Head of caudate nucleus (tissue), 42 donors: ENCODE results near the gene GMPR2.
"Not testable (repeated sequence)": the region's sequence is repeated elsewhere in the genome, so short reads cannot be mapped to it uniquely, and the experiment has no call there.

ENCODE experiments used
- DNase-seq, 42 donors: peaks; one replicate each; pipeline versions ENCODE4 v3.0.0 to v3.0.0-alpha.2; 2020 to 2021; ENCODE audit warnings: mixed read lengths in 7 of 42
- intact Hi-C: fragments of 100-400 bp; cut with DNase I; formaldehyde crosslinking; loops from one replicate; pipeline ENCODE4 v1.15.0; 2022

Gene GMPR2

GRCh38 chr14:24197056-24197450 lies 35.7 kb upstream of the GMPR2 start:
- no peak for DNase-seq
- intact Hi-C loops: no loop called here

DNA sequence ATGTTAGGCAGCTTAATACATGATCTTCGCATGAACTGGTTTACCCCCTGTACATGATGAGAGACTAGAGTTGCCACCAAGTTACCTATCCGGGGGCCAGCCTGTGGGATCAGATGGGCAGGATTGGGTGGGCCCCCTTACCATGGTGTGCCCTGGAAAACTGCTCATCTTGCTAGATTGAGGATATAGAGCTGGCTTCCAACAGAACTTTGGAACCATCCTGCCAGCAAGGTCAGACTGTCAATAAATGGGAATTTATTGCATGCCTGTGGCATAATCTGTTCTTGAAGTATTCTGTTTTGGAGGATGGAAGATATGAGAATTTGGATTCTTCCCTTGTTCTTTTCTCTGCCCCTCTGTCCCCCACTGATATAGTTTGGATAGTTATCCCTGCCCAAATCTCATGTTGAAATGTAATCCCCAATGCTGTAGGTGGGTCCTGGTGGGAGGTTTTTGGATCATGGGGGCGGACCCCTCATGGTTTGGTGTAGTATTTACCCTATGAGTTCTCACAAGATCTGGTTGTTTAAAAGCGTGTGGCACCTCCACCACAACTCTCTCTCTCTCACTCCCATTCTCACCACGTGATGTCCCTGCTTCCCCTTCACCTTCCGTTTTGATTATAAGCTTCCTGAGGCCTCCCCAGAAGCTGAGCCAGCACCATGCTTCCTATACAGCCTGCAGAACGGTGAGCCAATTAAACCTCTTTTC lies 33.8 kb upstream of the GMPR2 start:
- intact Hi-C loops: no loop called here
- no peak for DNase-seq

DNA sequence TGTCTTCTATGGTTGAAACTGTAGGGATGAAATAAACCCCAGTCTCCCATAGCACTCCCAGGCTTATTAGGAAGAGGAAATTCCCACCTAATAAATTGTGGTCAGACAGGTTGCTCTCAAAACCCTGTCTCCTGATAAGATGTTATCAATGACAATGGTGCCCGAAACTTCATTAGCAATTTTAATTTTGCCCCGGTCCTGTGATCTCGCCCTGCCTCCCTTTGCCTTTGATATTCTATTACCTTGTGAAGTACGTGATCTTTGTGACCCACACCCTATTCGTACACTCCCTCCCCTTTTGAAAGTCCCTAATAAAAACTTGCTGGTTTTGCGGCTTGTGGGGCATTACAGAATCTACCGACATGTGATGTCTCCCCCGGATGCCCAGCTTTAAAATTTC lies 30.2 kb upstream of the GMPR2 start:
- intact Hi-C loops: not testable (repeated sequence)

DNA sequence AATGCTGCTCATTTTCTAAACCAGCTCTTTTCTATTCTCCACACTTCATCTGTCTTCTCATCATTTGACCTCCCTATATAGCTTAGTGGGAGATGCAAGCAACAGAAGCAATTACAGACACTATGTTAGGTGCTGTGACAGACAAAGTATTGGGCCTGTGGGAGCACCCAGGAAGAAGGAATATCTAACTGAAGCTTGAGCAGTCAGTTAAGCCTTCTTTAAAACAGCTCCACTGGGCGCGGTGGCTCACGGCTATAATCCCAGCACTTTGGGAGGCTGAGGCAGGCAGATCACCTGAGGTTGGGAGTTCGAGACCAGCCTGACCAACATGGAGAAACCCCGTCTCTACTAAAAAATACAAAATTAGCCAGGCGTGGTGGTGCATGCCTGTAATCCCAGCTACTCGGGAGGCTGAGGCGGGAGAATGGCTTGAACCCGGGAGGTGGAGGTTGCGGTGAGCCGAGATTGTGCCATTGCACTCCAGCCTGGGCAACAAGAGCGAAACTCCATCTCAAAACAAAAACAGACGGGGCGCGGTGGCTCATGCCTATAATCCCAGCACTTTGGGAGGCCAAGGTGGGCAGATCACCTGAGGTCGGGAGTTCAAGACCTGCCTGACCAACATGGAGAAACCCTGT lies 29.4 kb upstream of the GMPR2 start:
- peak in 2 of 42 donors; percentile 3 to 11 for DNase-seq
- intact Hi-C loops: not testable (repeated sequence)

More for the DNA sequence above, 30.2 kb upstream of the GMPR2 start:
- peak in 2 of 42 donors; percentile 0 to 2 for DNase-seq

DNA sequence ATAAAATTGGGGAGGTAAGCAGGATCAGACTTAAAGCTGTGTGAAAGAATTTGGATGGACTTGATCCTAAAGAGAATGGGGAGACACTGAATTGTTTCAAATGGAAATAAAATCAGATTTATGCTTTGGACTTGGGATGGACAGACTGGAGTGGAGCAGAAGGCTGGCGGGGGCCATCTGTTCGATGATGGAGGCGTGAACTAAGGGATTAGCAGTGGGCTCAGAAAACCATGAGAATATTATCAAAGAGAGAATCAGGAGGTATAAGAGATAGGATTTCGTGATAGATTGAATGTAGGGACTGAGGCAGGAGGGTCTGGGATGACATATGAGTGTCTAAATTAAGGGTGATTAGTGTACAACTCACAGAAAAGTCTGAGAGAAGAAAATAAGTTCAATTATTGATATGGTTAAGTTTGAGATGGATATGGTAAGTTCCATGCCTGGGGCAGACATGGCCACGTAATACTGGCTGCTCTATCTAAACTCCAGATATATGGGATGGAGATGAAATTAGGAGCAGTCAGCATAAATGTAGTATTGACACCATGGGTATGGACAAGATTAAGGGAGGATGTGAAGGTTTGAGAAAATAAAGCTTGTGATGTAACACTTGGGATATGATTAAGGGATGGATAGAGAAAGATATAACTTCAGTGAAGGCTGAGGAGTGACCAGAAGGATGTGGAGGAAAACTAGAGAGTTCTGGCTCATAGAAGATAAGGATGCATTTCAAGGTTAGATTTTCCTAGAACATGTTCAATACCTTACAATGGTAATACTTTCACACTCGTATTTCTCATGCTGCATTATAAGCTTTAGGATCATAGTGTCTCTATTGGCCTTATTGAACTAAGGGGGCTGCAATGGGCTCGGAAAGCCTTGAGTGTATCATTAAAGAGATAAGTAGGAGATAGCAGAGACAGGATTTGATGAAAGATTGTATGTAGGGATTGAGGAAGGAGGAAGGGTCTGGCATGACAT lies 28.3 kb upstream of the GMPR2 start:
- intact Hi-C loops: no loop called here
- peak in 1 of 42 donors; percentile 2 for DNase-seq

DNA sequence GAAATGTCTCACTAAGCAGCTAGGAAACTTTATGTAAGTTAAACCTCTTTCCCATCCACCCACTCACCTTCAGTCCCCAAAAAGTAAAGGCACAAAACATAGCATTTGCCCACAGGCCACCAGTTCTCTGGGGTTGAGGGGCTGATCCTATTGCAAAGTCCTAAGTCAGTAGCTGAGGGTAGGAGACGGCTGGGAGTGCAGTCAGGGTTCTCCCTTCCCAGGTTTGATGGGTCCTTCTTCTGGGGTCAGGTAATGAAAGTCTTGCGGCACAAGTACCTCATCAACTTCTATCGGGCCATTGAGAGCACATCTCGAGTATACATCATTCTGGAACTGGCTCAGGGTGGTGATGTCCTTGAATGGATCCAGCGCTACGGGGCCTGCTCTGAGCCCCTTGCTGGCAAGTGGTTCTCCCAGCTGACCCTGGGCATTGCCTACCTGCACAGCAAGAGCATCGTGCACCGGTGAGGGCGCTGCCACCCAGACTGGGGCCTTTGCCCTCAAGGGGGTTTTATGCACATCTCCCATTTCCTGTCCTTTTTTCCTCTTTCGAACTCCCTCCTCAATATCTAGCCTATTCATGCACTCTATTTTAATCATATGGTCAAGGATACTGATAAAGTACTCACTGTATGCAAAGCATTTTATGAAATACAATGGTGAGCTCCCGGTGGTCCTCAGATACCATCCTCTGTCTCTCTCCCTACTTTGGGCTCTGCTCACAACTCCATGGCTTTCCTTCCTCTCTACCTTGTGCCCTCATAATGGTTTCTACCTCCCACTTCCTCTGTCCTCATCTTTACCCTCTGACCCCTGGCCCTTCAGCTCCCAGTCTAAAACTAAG lies 26.2 kb upstream of the GMPR2 start:
- intact Hi-C loops: no loop called here
- DNase-seq: peak in 2 of 42 donors; percentile 8 to 27

GRCh38 chr14:24207104-24207551 lies 25.6 kb upstream of the GMPR2 start:
- peak in 2 of 42 donors; percentile 1 to 3 for DNase-seq
- intact Hi-C loops: no loop called here

DNA sequence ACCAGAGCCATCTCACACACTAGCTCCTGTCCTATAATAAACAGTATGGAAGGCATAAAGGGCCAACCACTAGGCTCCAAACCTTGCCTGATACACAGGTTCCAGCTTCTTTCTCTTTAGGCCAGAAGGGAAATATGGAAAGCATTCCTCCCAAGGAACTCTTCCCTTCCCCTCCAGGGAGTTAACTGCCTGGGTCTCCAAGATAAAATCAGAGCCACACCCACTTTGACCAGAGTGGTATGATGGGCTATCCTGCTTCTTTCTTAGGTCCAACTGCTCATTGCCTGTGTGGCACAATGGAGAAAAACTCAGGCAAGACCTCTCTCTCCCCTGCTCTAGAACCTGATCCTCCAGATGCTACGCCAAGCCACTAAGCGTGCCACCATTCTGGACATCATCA lies 25.1 kb upstream of the GMPR2 start:
- intact Hi-C loops: no loop called here
- peak in 2 of 42 donors; percentile 2 to 7 for DNase-seq

DNA sequence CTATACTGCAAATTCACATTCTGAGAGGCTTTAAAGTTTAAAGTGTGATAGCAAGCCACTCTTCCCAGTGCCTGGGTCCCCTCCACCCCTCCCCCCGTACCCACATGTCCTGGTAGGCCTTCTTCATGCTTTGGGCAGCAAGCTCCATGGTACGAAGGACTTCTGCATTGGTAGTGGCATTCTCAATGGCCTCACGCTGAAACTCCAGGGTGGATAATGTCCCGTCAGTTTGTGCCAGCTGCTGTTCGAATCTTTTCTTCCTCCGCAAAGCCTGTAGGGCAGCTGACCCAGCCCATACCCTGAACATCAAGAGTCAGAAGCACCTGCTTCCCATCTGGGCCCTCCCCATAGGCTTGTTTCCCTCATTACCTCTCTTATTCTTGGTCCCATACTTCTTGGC lies 21.4 kb upstream of the GMPR2 start:
- DNase-seq: no peak
- intact Hi-C loops: no loop called here

GRCh38 chr14:24212924-24213865 lies 19.5 kb upstream of the GMPR2 start, which contains the start of gene CHMP4A:
CHMP4A (minus strand) TSS chr14:24213488; CDS start chr14:24213439, 49 bp downstream.
- peak; percentile 87 to 97 (median 94) for DNase-seq
- intact Hi-C loops: no loop called here

DNA sequence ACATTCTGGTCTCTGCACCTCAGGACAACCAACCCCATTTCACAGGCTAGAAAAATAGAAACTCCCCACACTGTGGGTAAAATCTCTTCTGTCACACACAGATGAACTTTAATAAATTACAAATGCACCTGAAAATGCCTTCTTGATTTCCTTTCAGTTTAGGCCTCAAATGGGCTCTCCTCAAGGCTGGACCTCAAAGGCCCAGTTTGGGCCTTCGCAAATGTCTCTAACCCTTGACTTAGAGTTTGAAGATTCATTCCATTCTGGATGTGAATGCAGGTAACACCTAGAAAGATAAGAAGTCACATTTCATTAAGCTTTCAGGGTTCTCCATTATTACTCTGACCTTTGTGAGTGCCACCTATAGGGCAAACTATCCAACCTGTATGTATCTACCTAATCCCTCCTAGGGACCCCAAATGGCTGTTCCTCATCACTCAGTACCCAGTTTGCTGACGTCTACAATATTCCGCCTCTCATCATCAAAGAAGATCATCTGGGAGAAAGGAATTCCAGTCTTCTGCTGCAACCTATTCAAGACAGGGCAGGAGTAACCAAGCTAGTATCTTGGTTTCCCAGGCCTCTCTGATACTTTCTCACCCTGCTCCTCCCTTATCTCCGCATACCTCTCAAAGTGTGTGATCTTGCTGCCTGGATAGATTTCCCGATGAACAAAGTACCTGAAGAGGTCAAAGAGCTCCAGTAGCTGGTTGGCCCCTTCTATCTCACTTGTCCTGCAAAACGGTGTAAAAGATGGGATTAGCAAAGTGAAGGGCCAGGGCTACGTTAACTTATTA lies 18.7 kb upstream of the GMPR2 start:
- intact Hi-C loops: no loop called here
- DNase-seq: peak in 1 of 42 donors; percentile 19

DNA sequence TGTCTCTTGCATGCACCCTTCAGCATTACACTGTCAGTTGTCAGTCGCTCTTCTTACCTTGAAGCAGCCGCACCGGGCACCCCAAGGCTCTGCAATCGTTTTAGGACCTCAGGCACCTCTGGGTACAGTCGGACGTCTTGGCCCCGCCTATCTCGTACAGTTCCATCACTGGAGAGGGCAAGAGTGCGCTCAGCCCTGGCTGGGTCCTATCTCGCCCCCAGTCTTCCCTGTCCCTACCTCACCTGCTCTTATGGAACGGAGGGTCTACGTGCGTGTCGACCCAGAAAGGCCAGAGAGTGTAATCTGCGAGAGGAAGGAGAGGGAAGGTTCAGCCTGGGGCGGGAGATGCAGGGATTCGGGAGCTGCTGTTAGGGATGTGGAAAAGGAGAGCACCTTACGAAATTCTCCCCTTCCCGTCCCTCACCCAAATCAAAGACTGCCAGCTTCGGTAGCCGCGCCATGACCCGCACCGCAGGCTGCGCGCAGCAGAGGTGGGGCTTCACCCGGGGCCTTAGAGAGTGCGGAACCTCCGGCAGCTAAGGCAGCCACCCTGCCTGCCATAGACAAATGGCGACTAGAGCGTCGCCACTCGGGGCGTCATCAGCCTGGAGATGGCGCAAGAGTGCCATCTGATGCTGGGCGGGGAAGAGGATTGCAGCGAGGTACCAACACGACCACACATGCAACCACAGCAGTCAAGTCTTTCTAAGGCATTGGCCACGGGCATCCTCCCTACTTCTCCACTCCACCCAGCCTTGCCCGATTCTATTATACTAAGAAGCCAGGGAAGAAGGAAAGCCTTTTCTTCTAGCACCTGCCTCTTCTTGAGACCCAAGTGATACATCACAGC lies 17.0 kb upstream of the GMPR2 start, which contains the start of gene MDP1:
Gene MDP1, minus strand, starts transcription at position 572 of the 850 bp plus-strand sequence. Its CDS starts 111 bp downstream, at position 461.
- intact Hi-C loops: loop anchor here (2.0 kb wide), 1 partner anchor 17 kb away; the partner anchor contains the start of genes GMPR2 and NEDD8
- DNase-seq: peak; percentile 76 to 96 (median 88)

- intact Hi-C loops: loop anchor here (2.0 kb wide), 1 partner anchor 16 kb away; the partner anchor contains the start of genes GMPR2 and NEDD8
- no peak for DNase-seq
Measured at GRCh38 chr14:24216345-24216699, 16.4 kb upstream of the GMPR2 start.

- DNase-seq: not testable (repeated sequence)
- intact Hi-C loops: loop anchor here (2.0 kb wide), 1 partner anchor 16 kb away; the partner anchor contains the start of genes GMPR2 and NEDD8
Measured at GRCh38 chr14:24216876-24217275, 15.9 kb upstream of the GMPR2 start.

DNA sequence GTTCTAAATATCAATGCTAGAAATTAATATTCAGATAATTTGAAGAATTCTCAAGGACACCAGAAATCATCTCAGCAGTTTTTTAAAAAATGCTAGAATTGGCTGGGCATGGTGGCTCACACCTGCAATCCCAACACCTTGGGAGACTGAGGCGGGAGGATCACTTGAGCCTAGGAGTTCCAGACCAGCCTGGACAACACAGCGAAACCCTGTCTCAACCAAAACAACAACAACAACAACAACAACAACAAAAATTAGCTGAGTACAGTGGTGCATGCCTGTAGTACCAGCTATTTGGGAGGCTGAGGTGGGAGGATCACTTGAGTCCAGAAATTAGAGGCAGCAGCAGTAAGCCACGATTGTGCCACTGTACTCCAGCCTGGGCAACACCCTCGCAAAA lies 13.6 kb upstream of the GMPR2 start:
- DNase-seq: no peak
- intact Hi-C loops: no loop called here
